ENCODE data around the gene KCNE5. TPM values are rescaled to one million over a fixed set of nuclear protein-coding genes. Genes with fewer than 3 reads are reported as not detected.
"Not testable (repeated sequence)": the region's sequence is repeated elsewhere in the genome, so short reads cannot be mapped to it uniquely, and the experiment has no call there.

Gene KCNE5
- total RNA-seq, 4 donors from 2014 or later = not detected

DNA sequence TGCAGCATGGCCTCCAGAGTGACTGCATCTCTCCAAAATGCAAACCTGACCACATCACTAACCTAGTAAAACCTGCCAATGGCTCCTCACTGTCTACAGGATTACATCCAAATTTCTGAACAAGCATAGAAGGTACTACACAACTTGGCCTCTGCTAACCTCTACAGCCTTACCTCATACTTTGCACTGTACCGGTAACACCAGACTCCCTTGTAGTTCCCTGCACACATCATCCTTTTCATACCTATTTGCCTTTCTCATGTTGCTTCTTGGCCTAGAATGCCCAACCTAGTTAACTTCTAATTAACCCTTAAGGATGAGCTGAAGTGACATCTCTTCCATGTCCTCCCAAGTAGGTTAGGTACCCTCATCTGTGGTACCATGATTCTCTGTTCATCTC is 33.4 kb upstream of the KCNE5 start:
- no peaks in the 10 kb centered on the region for H3K9me3 ChIP-seq
- no peaks in the 10 kb centered on the region for H3K27me3 ChIP-seq
- WGBS, 2 donors = 94 to 100% methylated on average over 1 of the region's 1 CpG
- TF ChIP-seq POLR2A (IDR thresholded peaks at IDR 0.05) (no peak), CTCF (IDR thresholded peaks at IDR 0.05) (no peak)
- intact Hi-C loops (cut with DNase I) = no loop called here
- no peak overlapping the region for H3K27ac ChIP-seq
- H3K36me3 ChIP-seq = no peaks in the 10 kb centered on the region
- H3K4me3 ChIP-seq (replicated peaks in 1 of 3) = no peak overlapping the region
- no peaks in the 10 kb centered on the region for H3K4me1 ChIP-seq
- DNase-seq = no peak

GRCh38 chrX:109657364-109657763 is 32.4 kb upstream of the KCNE5 start:
- H3K4me3 ChIP-seq (replicated peaks in 1 of 3); H3K4me1 ChIP-seq; DNase-seq; H3K9me3 ChIP-seq; intact Hi-C loops (cut with DNase I); H3K27me3 ChIP-seq; H3K36me3 ChIP-seq; H3K27ac ChIP-seq: not testable (repeated sequence)
- 97 to 100% methylated on average over 1 to 4 of the region's 4 CpGs for WGBS, 2 donors

- no peak overlapping the region for H3K4me3 ChIP-seq (replicated peaks in 1 of 3)
- no peak for TF ChIP-seq POLR2A (IDR thresholded peaks at IDR 0.05)
- no peak for TF ChIP-seq CTCF (IDR thresholded peaks at IDR 0.05)
- WGBS, 2 donors = 89 to 91% methylated on average over 4 of the region's 4 CpGs
- no peak overlapping the region for H3K27ac ChIP-seq
- H3K36me3 ChIP-seq = no peaks in the 10 kb centered on the region
- no peaks in the 10 kb centered on the region for H3K27me3 ChIP-seq
- H3K9me3 ChIP-seq = no peaks in the 10 kb centered on the region
- intact Hi-C loops (cut with DNase I) = no loop called here
- no peak for DNase-seq
- H3K4me1 ChIP-seq = no peaks in the 10 kb centered on the region
Measured at GRCh38 chrX:109656774-109657173, 31.8 kb upstream of the KCNE5 start.

DNA sequence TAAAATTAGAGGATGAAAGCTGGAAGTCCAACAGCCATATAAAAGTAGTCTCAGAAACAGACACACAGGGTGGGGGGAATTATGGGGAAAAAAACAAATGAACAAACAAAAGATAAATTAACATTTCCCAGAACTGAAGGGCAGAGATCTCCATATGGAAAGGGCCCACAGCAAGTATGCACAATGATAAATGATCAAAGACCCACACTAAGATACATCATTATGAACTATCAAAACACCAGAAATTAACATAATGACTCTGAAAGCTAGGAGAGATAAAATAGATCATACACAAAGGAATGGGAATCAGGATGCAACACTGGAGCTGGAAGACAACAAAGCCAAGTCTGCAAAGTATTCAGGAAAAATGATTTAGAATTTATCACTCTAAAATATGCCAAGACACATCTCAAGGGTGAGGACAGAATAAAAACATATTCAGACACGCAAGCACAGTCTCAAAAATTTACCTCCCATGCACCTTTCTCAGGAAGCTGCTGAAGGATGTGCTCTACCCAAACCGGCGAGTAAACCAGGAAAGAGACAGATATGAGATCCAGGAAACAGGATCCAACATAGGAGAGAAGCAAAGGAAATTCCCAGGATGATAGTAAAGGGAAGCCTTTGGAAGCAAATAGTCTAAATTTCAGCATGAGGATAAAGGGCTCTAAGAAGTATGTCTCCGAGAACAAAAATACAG is 30.7 kb upstream of the KCNE5 start:
- H3K36me3 ChIP-seq = no peaks in the 10 kb centered on the region
- WGBS, 2 donors = 67 to 79% methylated on average over 4 of the region's 4 CpGs
- DNase-seq = no peak
- H3K27ac ChIP-seq = no peak overlapping the region
- no peak for TF ChIP-seq CTCF (IDR thresholded peaks at IDR 0.05)
- no peak for TF ChIP-seq POLR2A (IDR thresholded peaks at IDR 0.05)
- no peaks in the 10 kb centered on the region for H3K27me3 ChIP-seq
- H3K4me1 ChIP-seq = no peaks in the 10 kb centered on the region
- intact Hi-C loops (cut with DNase I) = no loop called here
- H3K4me3 ChIP-seq (replicated peaks in 1 of 3) = no peak overlapping the region
- H3K9me3 ChIP-seq = no peaks in the 10 kb centered on the region

GRCh38 chrX:109654516-109655109 is 29.6 kb upstream of the KCNE5 start:
- no peak for TF ChIP-seq CTCF (IDR thresholded peaks at IDR 0.05)
- no peak for TF ChIP-seq POLR2A (IDR thresholded peaks at IDR 0.05)
- no peak overlapping the region for H3K27ac ChIP-seq
- 81 to 84% methylated on average over 5 of the region's 5 CpGs for WGBS, 2 donors
- H3K4me1 ChIP-seq = no peaks in the 10 kb centered on the region
- no peaks in the 10 kb centered on the region for H3K27me3 ChIP-seq
- no peaks in the 10 kb centered on the region for H3K36me3 ChIP-seq
- H3K4me3 ChIP-seq (replicated peaks in 1 of 3) = no peak overlapping the region
- no peaks in the 10 kb centered on the region for H3K9me3 ChIP-seq
- intact Hi-C loops (cut with DNase I) = no loop called here
- DNase-seq = no peak

DNA sequence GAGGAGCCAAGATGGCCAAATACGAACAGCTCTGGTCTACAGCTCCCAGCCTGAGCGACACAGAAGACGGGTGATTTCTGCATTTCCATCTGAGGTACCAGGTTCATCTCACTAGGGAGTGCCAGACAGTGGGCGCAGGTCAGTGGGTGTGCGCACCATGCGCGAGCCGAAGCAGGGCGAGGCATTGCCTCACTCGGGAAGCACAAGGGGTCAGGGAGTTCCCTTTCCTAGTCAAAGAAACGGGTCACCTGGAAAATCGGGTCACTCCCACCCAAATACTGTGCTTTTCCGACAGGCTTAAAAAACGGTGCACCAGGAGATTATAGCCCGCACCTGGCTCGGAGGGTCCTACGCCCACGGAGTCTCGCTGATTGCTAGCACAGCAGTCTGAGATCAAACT is 19.7 kb upstream of the KCNE5 start:
- intact Hi-C loops (cut with DNase I) = not testable (repeated sequence)

More for the DNA sequence above, 19.7 kb upstream of the KCNE5 start:
- H3K36me3 ChIP-seq; DNase-seq; H3K4me3 ChIP-seq (replicated peaks in 1 of 3); H3K27me3 ChIP-seq; H3K4me1 ChIP-seq; H3K9me3 ChIP-seq; H3K27ac ChIP-seq: not testable (repeated sequence)
- 95 to 98% methylated on average over 7 to 11 of the region's 19 CpGs for WGBS, 2 donors

Data from thyroid gland (tissue), 4 donors.